Gastrocnemius medialis (tissue), 4 donors: ENCODE results near the gene RABGAP1L. TPM values are rescaled to one million over a fixed set of nuclear protein-coding genes. Genes with fewer than 3 reads are reported as not detected.
"Not testable (repeated sequence)": the region's sequence is repeated elsewhere in the genome, so short reads cannot be mapped to it uniquely, and the experiment has no call there.

Experiments used
- ATAC-seq, 2 donors: fragments of 150-250 bp; one replicate each; pipeline ENCODE4 v1.9.1; 2016
- DNase-seq, 2 donors: peaks; one replicate each; pipeline ENCODE4 v3.0.0-alpha.2; 2019
- H3K27ac ChIP-seq, 4 donors: fragments of 200-600 bp; sonication (generic); 1 replicate in 1 of 4; 2 replicates in 3 of 4; pipeline ENCODE4 v1.5.1; 2016 to 2018; ENCODE audit warnings: mild to moderate bottlenecking in 2 of 4, moderate library complexity in 1 of 4
- H3K27me3 ChIP-seq, 3 donors: fragments of 200-600 bp; sonication (generic) in 2 of 3; 1 replicate in 1 of 3; 2 replicates in 2 of 3; pipeline versions ENCODE4 v1.5.1 to v1.6.0; 2016 to 2019; ENCODE audit warnings: mild to moderate bottlenecking in 1 of 3, moderate library complexity in 1 of 3
- H3K36me3 ChIP-seq, 2 donors: fragments of 200-600 bp; sonication (generic) in 1 of 2; one replicate each; pipeline ENCODE4 v1.5.1; 2017 to 2018
- H3K4me1 ChIP-seq, 2 donors: fragments of 200-600 bp; sonication (generic) in 1 of 2; one replicate each; pipeline ENCODE4 v1.5.1; 2016 to 2017; ENCODE audit warnings: mild to moderate bottlenecking in 2 of 2
- H3K4me3 ChIP-seq, 4 donors: fragments of 200-600 bp; sonication (generic) in 3 of 4; 1 replicate in 1 of 4; 2 replicates in 3 of 4; pipeline ENCODE4 v1.5.1; 2016 to 2019; ENCODE audit warnings: mild to moderate bottlenecking in 2 of 4
- H3K9me3 ChIP-seq, 3 donors: fragments of 200-600 bp; sonication (generic) in 2 of 3; 1 replicate in 1 of 3; 2 replicates in 2 of 3; pipeline ENCODE4 v1.5.1; 2016 to 2019
- CTCF ChIP-seq, 5 experiments: fragments of 450-650 bp in 3 of 5; fragments of 200-600 bp in 2 of 5; sonication (generic) in 2 of 5; IDR thresholded peaks in 4 of 5; conservative IDR thresholded peaks in 1 of 5; 1 replicate in 4 of 5; 2 replicates in 1 of 5; pipeline ENCODE4 v1.5.1; 2016 to 2019; ENCODE audit warnings: antibody characterized with exemption in 5 of 5, mild to moderate bottlenecking in 3 of 5, moderate library complexity in 3 of 5
- POLR2A ChIP-seq, 2 donors: fragments of 450-650 bp; IDR thresholded peaks; one replicate each; pipeline ENCODE4 v1.6.1; 2017; ENCODE audit warnings: antibody characterized with exemption in 2 of 2, mild to moderate bottlenecking in 2 of 2, moderate library complexity in 2 of 2
- in situ Hi-C, 4 donors: fragments of 200-750 bp; cut with MboI; loops; one replicate each; pipeline versions ENCODE4 v1.15.0 to v1.8.0; 2017; ENCODE audit warnings: low sequenced_read_pairs in 4 of 4
- intact Hi-C: fragments of 100-400 bp; cut with DNase I; formaldehyde crosslinking; loops from one replicate; pipeline ENCODE4 v1.15.1; 2023; ENCODE audit warnings: low total_unique reads
- total RNA-seq, 4 donors: library from RNA; depleted of rRNA; stranded (reverse); fragments of >200 nt; gene quantifications; one replicate each; pipeline versions ENCODE4 v1.1.0 to v1.2.3, GENCODE V29; 2016

Gene RABGAP1L
- total RNA-seq, 4 donors from 2014 or later: 8.8 to 22.2 (median 14.9) TPM

DNA sequence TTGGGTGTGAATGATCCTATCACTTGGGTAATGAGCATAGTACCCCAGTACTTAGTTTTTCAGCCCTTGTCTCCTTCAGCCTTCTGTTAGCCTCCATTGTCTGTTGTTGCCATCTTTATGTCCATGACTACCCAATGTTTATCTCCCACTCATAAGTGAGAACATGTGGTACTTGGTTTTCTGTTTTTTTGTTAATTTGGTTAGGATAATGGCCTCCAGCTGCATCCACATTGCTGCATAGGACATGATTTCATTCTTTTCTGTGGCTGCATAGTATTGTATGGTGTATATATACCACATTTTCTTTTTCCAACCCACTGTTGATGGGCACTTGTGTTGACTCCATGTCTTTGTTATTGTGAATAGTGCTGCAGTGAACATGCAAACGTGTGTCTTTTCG, 248.8 kb downstream of the RABGAP1L start:
- no peaks in the 10 kb centered on the region for H3K27me3 ChIP-seq
- H3K4me3 ChIP-seq: no peak overlapping the region
- intact Hi-C loops (no loop called here), in situ Hi-C loops (no loop called here)
- no peaks in the 10 kb centered on the region for H3K9me3 ChIP-seq
- DNase-seq (no peak), ATAC-seq (no peak)
- no peaks in the 10 kb centered on the region for H3K36me3 ChIP-seq
- TF ChIP-seq POLR2A (IDR thresholded peaks at IDR 0.05): no peak
- no peak for TF ChIP-seq CTCF (IDR thresholded peaks at IDR 0.05 in 4 of 5, conservative IDR thresholded peaks at IDR 0.05 in 1 of 5)
- no peaks in the 10 kb centered on the region for H3K4me1 ChIP-seq
- no peak overlapping the region for H3K27ac ChIP-seq

GRCh38 chr1:174409801-174410200, 250.5 kb downstream of the RABGAP1L start:
- H3K9me3 ChIP-seq, DNase-seq, H3K4me1 ChIP-seq, ATAC-seq, H3K4me3 ChIP-seq, H3K27me3 ChIP-seq, in situ Hi-C loops, H3K27ac ChIP-seq, H3K36me3 ChIP-seq, intact Hi-C loops: not testable (repeated sequence)

GRCh38 chr1:174413632-174414031, 254.3 kb downstream of the RABGAP1L start:
- no peaks in the 10 kb centered on the region for H3K4me1 ChIP-seq
- no peak for TF ChIP-seq POLR2A (IDR thresholded peaks at IDR 0.05)
- no peak for TF ChIP-seq CTCF (IDR thresholded peaks at IDR 0.05 in 4 of 5, conservative IDR thresholded peaks at IDR 0.05 in 1 of 5)
- ATAC-seq: no peak
- intact Hi-C loops (no loop called here), in situ Hi-C loops (no loop called here)
- no peaks in the 10 kb centered on the region for H3K36me3 ChIP-seq
- no peaks in the 10 kb centered on the region for H3K9me3 ChIP-seq
- DNase-seq: no peak
- H3K4me3 ChIP-seq: no peak overlapping the region
- no peak overlapping the region for H3K27ac ChIP-seq
- H3K27me3 ChIP-seq: no peaks in the 10 kb centered on the region

DNA sequence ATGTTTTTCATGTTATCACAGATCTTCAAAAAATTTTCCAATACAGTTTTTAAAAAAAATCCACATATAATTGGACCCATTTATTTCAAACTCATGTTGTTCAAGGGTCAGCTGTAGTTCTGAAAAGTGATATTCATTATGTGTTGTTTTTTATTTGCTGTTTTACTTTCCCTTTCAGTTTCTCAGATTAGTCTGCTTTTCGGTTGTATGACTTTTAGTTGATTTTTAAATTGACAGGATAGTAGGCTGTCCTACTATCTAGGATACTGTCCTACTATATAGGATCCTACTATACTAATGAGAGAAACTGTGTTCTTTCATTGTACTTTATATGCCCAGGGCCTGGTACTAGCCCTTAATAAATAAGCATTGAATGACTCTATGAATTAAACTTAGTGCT, 254.9 kb downstream of the RABGAP1L start:
- intact Hi-C loops: no loop called here
- no peak for DNase-seq

DNA sequence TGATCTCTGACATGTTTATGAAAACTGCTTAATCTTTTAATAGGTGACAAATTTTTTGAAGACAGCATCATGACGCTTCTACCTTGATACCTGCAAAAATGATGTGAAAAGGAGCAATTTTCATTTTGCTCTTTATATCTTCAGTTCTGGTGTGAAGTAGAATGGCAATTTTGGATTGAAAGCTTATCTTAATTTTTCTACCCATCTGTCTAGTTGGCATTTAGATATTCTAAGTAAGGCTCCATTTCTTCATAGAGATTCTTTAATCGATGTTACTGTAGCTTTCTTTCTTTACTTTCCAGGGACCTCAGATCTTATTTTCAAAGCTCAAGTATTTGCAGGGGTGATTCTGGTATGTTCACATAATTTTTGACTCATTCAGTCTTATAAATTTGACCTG, 256.2 kb downstream of the RABGAP1L start:
- Histone ChIP-seq H3K4me3 (no peak overlapping the region), H3K27ac (no peak overlapping the region), H3K4me1 (no peaks in the 10 kb centered on the region), H3K36me3 (no peaks in the 10 kb centered on the region), H3K9me3 (no peaks in the 10 kb centered on the region), H3K27me3 (no peaks in the 10 kb centered on the region)
- DNase-seq (no peak), ATAC-seq (no peak)
- in situ Hi-C loops: no loop called here
- TF ChIP-seq CTCF (IDR thresholded peaks at IDR 0.05 in 4 of 5, conservative IDR thresholded peaks at IDR 0.05 in 1 of 5): no peak
- TF ChIP-seq POLR2A (IDR thresholded peaks at IDR 0.05): no peak
- intact Hi-C loops: no loop called here

More for the DNA sequence above, 254.9 kb downstream of the RABGAP1L start:
- Histone ChIP-seq H3K9me3 (no peaks in the 10 kb centered on the region), H3K4me1 (no peaks in the 10 kb centered on the region), H3K27me3 (no peaks in the 10 kb centered on the region), H3K4me3 (no peak overlapping the region), H3K36me3 (no peaks in the 10 kb centered on the region), H3K27ac (no peak overlapping the region)
- in situ Hi-C loops: no loop called here
- no peak for ATAC-seq
- TF ChIP-seq POLR2A (IDR thresholded peaks at IDR 0.05): no peak
- TF ChIP-seq CTCF (IDR thresholded peaks at IDR 0.05 in 4 of 5, conservative IDR thresholded peaks at IDR 0.05 in 1 of 5): no peak
